Body of pancreas (tissue), 4 donors: ENCODE data around the gene CPZ.

Experiments
- CTCF ChIP-seq, 7 experiments: fragments of 450-650 bp in 4 of 7; fragments of 200-600 bp in 3 of 7; sonication (generic) in 3 of 7; IDR thresholded peaks; one replicate each; pipeline ENCODE4 v1.5.1; 2016 to 2019; ENCODE audit warnings: antibody characterized with exemption in 7 of 7
- POLR2A ChIP-seq, 3 donors: fragments of 450-650 bp; IDR thresholded peaks; one replicate each; pipeline ENCODE4 v1.6.1; 2016; ENCODE audit warnings: antibody characterized with exemption in 3 of 3, mild to moderate bottlenecking in 2 of 3

DNA sequence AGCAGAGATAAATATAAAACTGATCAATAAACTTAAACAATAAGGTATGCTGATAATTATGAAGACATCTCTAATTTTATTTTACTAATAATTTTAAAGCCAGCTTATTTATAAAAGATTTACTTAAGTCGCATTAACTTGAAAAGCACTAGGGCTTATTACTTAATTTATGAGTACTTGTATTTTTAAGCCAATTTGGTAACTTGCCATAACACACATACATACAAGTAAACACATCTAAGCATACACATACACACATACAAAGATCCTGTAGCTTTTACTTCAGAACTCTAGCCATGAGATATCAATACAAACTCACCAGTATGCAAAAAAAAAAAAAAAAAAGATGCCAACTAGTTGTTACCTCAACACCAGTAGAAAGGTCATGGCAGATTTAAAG lies 22.4 kb upstream of the CPZ start:
- TF ChIP-seq POLR2A (IDR thresholded peaks at IDR 0.05) (no peak), CTCF (IDR thresholded peaks at IDR 0.05) (no peak)
